ENCODE data around the gene ELL.

GRCh38 chr19:18473706-18474087 lies 48.2 kb downstream of the ELL start:
- TF ChIP-seq CTCF (IDR thresholded peaks at IDR 0.05; ENCODE audit: low read depth, low read length) (no peak), EZH2phosphoT487 (IDR thresholded peaks at IDR 0.05; ENCODE audit: low read depth) (no peak)
